ENCODE measurements around the gene GLP1R.

The GLP1R gene

DNA sequence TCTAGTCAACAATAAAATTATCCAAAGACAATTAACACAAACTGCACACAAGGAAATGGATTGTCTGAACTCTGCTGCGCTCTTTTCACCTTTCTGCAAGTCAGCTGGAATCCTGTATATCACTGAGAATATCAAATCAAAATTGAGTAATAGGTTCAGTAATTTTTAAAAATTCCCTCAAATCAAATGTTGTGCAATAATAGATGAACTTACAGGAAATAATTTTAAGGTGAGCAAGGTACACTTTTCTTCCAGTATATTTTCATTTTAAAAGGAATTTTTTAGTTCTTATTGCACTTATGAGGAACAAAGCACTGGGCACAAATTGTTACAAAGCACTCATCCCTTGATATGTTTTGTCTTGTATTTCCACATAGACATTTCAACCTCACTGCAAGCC, 65.2 kb downstream of the GLP1R start:
- Histone ChIP-seq H2AFZ (ENCODE audit: low read length) (peak overlapping the region; percentile 93; the same call in 1 of the 2 replicates), H3F3A (ENCODE audit: low read depth) (no peaks in the 10 kb centered on the region), H3K27me3 (ENCODE audit: insufficient read depth, low read length, poor library complexity, severe bottlenecking) (no peaks in the 10 kb centered on the region), H3K79me2 (ENCODE audit: insufficient read depth, low read length) (peaks cover 21% of the 10 kb centered on the region), H3K4me1 (ENCODE audit: insufficient read depth, low read length, poor library complexity, severe bottlenecking) (peaks cover 48% of the 10 kb centered on the region), H3K36me3 (ENCODE audit: insufficient read depth, low read length) (no peaks in the 10 kb centered on the region), H3K9me2 (replicated peaks; ENCODE audit: low read depth, low read length) (no peaks in the 10 kb centered on the region), H3K9me3 (ENCODE audit: insufficient read depth, low read depth, low read length) (no peaks in the 10 kb centered on the region), H3K4me2 (ENCODE audit: low read depth, low read length, poor library complexity, severe bottlenecking) (peak overlapping the region; percentile 86), H3K9ac (ENCODE audit: low read depth, low read length, poor library complexity, severe bottlenecking) (peak overlapping the region; percentile 84), H4K20me1 (ENCODE audit: insufficient read depth, low read length, poor library complexity, severe bottlenecking) (no peaks in the 10 kb centered on the region), H3K4me3 (ENCODE audit: low read length, poor library complexity, severe bottlenecking) (peak overlapping the region; percentile 91)
- no peak for TF ChIP-seq EZH2phosphoT487 (IDR thresholded peaks at IDR 0.05; ENCODE audit: borderline replicate concordance)
- TF ChIP-seq, protein P1, sequence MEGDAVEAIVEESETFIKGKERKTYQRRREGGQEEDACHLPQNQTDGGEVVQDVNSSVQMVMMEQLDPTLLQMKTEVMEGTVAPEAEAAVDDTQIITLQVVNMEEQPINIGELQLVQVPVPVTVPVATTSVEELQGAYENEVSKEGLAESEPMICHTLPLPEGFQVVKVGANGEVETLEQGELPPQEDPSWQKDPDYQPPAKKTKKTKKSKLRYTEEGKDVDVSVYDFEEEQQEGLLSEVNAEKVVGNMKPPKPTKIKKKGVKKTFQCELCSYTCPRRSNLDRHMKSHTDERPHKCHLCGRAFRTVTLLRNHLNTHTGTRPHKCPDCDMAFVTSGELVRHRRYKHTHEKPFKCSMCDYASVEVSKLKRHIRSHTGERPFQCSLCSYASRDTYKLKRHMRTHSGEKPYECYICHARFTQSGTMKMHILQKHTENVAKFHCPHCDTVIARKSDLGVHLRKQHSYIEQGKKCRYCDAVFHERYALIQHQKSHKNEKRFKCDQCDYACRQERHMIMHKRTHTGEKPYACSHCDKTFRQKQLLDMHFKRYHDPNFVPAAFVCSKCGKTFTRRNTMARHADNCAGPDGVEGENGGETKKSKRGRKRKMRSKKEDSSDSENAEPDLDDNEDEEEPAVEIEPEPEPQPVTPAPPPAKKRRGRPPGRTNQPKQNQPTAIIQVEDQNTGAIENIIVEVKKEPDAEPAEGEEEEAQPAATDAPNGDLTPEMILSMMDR (conservative IDR thresholded peaks at IDR 0.05; ENCODE audit: low read length), result no peak

DNA sequence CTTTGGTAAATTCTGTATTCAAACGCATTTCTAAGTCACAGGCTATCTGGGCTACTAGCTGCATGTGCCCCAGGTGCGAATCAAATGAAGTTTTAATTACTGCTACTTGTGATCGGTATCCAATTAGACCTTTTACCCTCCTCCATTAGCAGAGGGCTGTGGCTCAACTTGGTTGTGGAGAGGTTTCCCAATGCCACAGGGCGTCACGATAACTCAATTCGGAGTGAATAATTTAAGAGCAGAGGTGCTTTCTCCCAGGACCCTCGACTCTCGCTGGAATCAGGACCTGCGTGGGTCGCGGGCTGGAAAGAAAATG, 65.8 kb downstream of the GLP1R start:
- Histone ChIP-seq H2AFZ (ENCODE audit: low read length) (peak overlapping the region; percentile 93), H4K20me1 (ENCODE audit: insufficient read depth, low read length, poor library complexity, severe bottlenecking) (no peaks in the 10 kb centered on the region), H3K4me3 (ENCODE audit: low read length, poor library complexity, severe bottlenecking) (peak overlapping the region; percentile 91), H3K27me3 (ENCODE audit: insufficient read depth, low read length, poor library complexity, severe bottlenecking) (no peaks in the 10 kb centered on the region), H3F3A (ENCODE audit: low read depth) (no peaks in the 10 kb centered on the region), H3K4me2 (ENCODE audit: low read depth, low read length, poor library complexity, severe bottlenecking) (peak overlapping the region; percentile 86), H3K9ac (ENCODE audit: low read depth, low read length, poor library complexity, severe bottlenecking) (peak overlapping the region; percentile 84), H3K36me3 (ENCODE audit: insufficient read depth, low read length) (no peaks in the 10 kb centered on the region), H3K9me3 (ENCODE audit: insufficient read depth, low read depth, low read length) (no peaks in the 10 kb centered on the region), H3K79me2 (ENCODE audit: insufficient read depth, low read length) (peaks cover 21% of the 10 kb centered on the region), H3K9me2 (replicated peaks; ENCODE audit: low read depth, low read length) (no peaks in the 10 kb centered on the region), H3K4me1 (ENCODE audit: insufficient read depth, low read length, poor library complexity, severe bottlenecking) (peaks cover 46% of the 10 kb centered on the region)
- no peak for TF ChIP-seq EZH2phosphoT487 (IDR thresholded peaks at IDR 0.05; ENCODE audit: borderline replicate concordance)
- TF ChIP-seq, protein P1 (conservative IDR thresholded peaks at IDR 0.05; ENCODE audit: low read length), result no peak

DNA sequence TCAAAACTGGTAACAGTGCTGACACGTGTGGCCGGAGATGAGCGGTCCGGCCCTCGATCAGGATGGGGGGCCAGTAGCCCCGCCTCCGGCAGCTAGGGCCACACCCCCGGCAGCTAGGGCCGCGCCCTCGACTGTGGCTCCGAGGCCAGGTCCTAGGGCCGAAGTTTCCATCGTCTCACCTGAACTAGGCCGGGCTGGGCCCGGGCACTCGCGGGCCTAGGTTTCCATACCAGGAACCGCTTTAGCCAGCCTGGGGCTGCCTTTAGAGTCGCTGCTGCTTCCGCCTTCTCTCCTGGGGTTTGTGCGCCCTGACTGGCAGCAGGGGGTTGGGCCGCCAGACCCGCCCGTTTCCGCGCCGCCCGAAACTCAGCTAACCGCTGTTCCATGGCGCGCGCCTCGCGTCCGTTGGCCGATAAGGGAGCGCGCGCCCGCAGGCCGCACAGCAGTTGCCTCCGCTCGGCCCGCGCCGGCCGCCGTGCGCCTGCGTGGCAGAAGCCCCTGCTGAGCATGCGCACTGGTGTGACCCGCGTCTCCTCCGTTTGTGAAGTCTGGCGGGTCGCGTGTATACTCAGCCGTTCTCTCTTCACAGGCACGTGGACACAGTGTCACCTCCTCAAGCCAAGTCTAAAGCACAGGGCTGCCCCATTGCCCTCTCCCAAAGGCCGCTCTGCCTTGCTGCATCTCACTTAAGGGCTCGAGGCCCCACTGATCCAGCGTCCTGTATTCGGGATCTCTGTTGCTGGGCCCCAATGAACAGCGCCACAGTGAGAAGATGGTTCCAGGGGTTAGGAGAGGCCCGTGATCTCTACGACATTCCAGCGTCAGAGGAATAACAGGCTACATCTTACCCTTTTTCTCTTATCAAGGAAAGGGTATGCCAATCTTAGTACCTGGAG, 66.4 kb downstream of the GLP1R start, which contains the start of gene SAYSD1:
Gene SAYSD1, minus strand, starts transcription at position 483 of the 896 bp plus-strand sequence. Its CDS starts 97 bp downstream, at position 386.
- Histone ChIP-seq H3K4me3 (ENCODE audit: low read length, poor library complexity, severe bottlenecking) (peak within 1 kb of the TSS; percentile 91), H4K20me1 (ENCODE audit: insufficient read depth, low read length, poor library complexity, severe bottlenecking) (no peaks in the 10 kb centered on the region), H3K9me3 (ENCODE audit: insufficient read depth, low read depth, low read length) (no peaks in the 10 kb centered on the region), H3K9ac (ENCODE audit: low read depth, low read length, poor library complexity, severe bottlenecking) (peak within 1 kb of the TSS; percentile 84), H3K79me2 (ENCODE audit: insufficient read depth, low read length) (peaks cover 21% of the 10 kb centered on the region), H3K4me1 (ENCODE audit: insufficient read depth, low read length, poor library complexity, severe bottlenecking) (peaks cover 46% of the 10 kb centered on the region), H3K27me3 (ENCODE audit: insufficient read depth, low read length, poor library complexity, severe bottlenecking) (no peaks in the 10 kb centered on the region), H3K36me3 (ENCODE audit: insufficient read depth, low read length) (no peaks in the 10 kb centered on the region), H2AFZ (ENCODE audit: low read length) (peak within 1 kb of the TSS; percentile 93), H3K4me2 (ENCODE audit: low read depth, low read length, poor library complexity, severe bottlenecking) (peak within 1 kb of the TSS; percentile 86), H3F3A (ENCODE audit: low read depth) (no peaks in the 10 kb centered on the region), H3K9me2 (replicated peaks; ENCODE audit: low read depth, low read length) (no peaks in the 10 kb centered on the region)
- TF ChIP-seq, protein P1 (conservative IDR thresholded peaks at IDR 0.05; ENCODE audit: low read length), result no peak
- no peak for TF ChIP-seq EZH2phosphoT487 (IDR thresholded peaks at IDR 0.05; ENCODE audit: borderline replicate concordance)

All from Loucy (cell line).